IPS-15b (cell line): ENCODE data around the gene MSX2.

Source experiments
- H3K27me3 ChIP-seq: one replicate; pipeline ENCODE4 v1.6.1; 2013; ENCODE audit warnings: low read length; ENCODE audit not compliant: control insufficient read depth, insufficient read depth
- H3K36me3 ChIP-seq: one replicate; pipeline ENCODE4 v1.6.1; 2013; ENCODE audit warnings: low read length; ENCODE audit not compliant: control insufficient read depth, insufficient read depth
- H3K4me1 ChIP-seq: one replicate; pipeline ENCODE4 v1.6.1; 2013; ENCODE audit warnings: mild to moderate bottlenecking, low read length; ENCODE audit not compliant: control insufficient read depth, insufficient read depth
- H3K4me3 ChIP-seq: one replicate; pipeline ENCODE4 v1.5.1; 2013; ENCODE audit warnings: low read depth, low read length
- H3K9ac ChIP-seq: one replicate; pipeline ENCODE4 v1.6.1; 2013; ENCODE audit warnings: low read depth, mild to moderate bottlenecking, low read length
- H3K9me3 ChIP-seq: one replicate; pipeline ENCODE4 v1.6.1; 2013; ENCODE audit warnings: mild to moderate bottlenecking, low read length; ENCODE audit not compliant: control insufficient read depth, insufficient read depth

The MSX2 gene

GRCh38 chr5:174724484-174725260 is at the start of gene MSX2:
MSX2 (plus strand) TSS chr5:174724582; CDS start chr5:174724660, 78 bp downstream.
- H3K4me1 ChIP-seq, result peaks cover 25% of the 10 kb centered on the region
- H3K9ac ChIP-seq, result no peak within 1 kb of the TSS
- H3K4me3 ChIP-seq, result peak within 1 kb of the TSS; percentile 63
- H3K36me3 ChIP-seq, result no peaks in the 10 kb centered on the region
- H3K9me3 ChIP-seq, result no peaks in the 10 kb centered on the region
- H3K27me3 ChIP-seq, result peaks cover 92% of the 10 kb centered on the region

GRCh38 chr5:174675110-174675509 is 49.3 kb upstream of the MSX2 start:
- no peak overlapping the region for H3K4me3 ChIP-seq
- H3K36me3 ChIP-seq, result no peaks in the 10 kb centered on the region
- no peaks in the 10 kb centered on the region for H3K4me1 ChIP-seq
- H3K9me3 ChIP-seq, result no peaks in the 10 kb centered on the region
- H3K27me3 ChIP-seq, result no peaks in the 10 kb centered on the region
- H3K9ac ChIP-seq, result no peak overlapping the region

DNA sequence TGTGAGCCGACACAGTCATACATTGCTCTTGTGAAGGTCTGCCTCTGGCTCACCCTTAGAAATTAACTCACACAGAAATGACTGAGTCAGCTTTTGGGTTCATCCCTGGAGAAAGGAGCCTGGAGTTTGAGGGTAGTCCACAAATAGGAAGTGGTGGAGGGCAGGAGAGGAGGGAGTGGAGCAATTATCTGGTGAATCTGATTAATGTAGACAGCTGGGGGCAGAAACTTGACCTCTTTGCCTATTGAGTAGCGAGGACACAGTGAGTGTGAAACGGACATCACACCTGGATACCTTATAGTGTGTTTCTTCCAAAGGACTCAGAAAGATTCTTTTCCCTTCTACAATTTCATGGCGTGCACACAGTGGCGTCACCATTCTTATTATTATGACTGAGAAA is 48.5 kb upstream of the MSX2 start:
- H3K9ac ChIP-seq, result no peak overlapping the region
- H3K4me1 ChIP-seq, result no peaks in the 10 kb centered on the region
- no peak overlapping the region for H3K4me3 ChIP-seq
- no peaks in the 10 kb centered on the region for H3K9me3 ChIP-seq
- no peaks in the 10 kb centered on the region for H3K27me3 ChIP-seq
- H3K36me3 ChIP-seq, result no peaks in the 10 kb centered on the region

DNA sequence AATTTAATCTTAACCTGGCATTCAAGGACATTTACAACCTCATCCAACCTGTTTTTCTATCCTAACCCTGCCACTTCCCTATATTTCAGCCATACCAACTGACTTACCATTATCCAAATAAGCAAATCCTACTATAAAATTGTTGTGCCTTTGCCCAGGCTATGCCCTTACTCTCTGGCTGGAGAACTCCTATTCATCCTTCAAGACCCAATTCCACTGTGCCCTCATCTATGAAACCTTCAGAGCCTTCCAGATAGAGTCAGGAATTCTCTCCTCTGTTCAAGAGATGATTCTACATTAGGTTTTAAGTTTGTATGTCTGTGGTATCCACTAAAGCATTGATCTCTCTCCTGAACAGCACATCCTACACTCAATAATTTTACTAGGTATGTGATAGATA is 46.3 kb upstream of the MSX2 start:
- Histone ChIP-seq H3K9me3 (no peaks in the 10 kb centered on the region), H3K4me1 (peaks cover 4% of the 10 kb centered on the region), H3K9ac (no peak overlapping the region), H3K36me3 (no peaks in the 10 kb centered on the region), H3K4me3 (no peak overlapping the region), H3K27me3 (no peaks in the 10 kb centered on the region)

- H3K9me3 ChIP-seq, result no peaks in the 10 kb centered on the region
- H3K9ac ChIP-seq, result no peak overlapping the region
- peaks cover 5% of the 10 kb centered on the region for H3K4me1 ChIP-seq
- no peaks in the 10 kb centered on the region for H3K36me3 ChIP-seq
- no peak overlapping the region for H3K4me3 ChIP-seq
- no peaks in the 10 kb centered on the region for H3K27me3 ChIP-seq
These were observed 43.3 kb upstream of the MSX2 start for GRCh38 chr5:174680901-174681565.

GRCh38 chr5:174687503-174687902 is 36.9 kb upstream of the MSX2 start:
- Histone ChIP-seq H3K9ac (no peak overlapping the region), H3K4me3 (no peak overlapping the region), H3K36me3 (no peaks in the 10 kb centered on the region)

DNA sequence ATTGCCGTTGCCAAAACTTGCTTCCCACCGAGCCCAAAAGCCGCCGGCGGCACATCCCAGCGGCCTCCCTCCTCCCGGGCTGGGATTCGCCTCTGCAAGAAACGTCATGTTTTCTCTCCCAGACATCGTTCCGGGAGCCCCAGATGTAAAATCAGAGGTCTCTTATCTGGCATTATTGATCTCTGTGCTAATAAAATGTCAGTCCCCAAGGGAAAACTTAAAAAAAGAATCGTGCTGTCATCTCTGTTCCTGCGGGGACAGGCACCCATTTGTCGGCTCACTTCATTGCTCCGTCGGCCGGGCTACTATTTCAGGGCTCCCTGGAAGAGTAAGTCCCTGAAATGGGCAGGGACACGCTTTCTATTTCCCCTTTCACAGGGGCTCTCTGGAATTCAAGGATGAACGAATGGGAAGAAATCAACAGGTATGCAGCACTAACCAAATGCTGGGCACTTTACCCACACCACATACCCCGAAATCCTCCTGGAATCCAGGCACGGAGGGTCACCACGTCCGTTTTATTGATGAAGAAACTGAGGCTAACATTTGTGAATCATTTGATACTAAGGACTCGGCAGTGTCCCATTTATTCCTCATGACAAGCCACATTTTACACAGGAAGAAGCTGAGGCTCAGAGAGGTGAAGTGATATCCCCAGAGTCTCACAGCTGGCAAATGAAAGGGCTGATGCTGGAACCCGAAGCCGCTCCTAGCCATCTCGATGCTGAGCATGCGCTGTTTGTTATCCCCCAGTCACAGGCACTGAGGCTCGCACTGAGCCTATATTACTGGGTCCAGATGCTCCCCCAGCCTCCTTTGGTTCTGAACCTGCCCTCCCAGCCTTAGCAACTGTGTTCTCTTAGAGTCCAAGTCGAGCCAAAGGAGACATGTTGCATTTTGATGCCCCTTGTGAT is 35.7 kb upstream of the MSX2 start:
- H3K9ac ChIP-seq, result no peak overlapping the region
- H3K9me3 ChIP-seq, result no peaks in the 10 kb centered on the region
- peaks cover 35% of the 10 kb centered on the region for H3K27me3 ChIP-seq
- H3K4me3 ChIP-seq, result peak overlapping the region; percentile 38
- H3K4me1 ChIP-seq, result peaks cover 17% of the 10 kb centered on the region
- H3K36me3 ChIP-seq, result no peaks in the 10 kb centered on the region

More at GRCh38 chr5:174687503-174687902, 36.9 kb upstream of the MSX2 start:
- Histone ChIP-seq H3K27me3 (peaks cover 34% of the 10 kb centered on the region), H3K4me1 (peaks cover 13% of the 10 kb centered on the region), H3K9me3 (no peaks in the 10 kb centered on the region)

DNA sequence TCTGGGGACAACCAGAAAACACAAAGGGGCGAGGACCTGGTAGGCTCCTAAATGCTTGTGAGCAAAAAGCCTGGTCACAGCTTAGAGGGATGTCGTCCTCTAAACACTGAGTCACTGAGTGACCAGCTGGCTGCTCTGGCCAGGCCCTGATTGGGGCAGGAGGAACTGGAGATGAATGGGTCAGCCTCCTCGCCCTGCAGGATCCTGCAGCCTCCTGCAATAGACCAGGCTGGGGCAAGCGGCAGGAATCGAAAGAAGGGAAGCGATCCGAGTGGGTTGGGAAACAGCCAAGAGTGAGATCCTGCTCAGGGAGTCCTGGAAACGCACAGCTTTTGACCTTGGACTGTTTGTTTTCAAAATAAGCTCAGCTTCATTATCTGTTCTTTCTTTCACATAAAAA is 34.1 kb upstream of the MSX2 start:
- Histone ChIP-seq H3K4me1 (peaks cover 26% of the 10 kb centered on the region), H3K4me3 (no peak overlapping the region), H3K9me3 (no peaks in the 10 kb centered on the region), H3K36me3 (no peaks in the 10 kb centered on the region), H3K27me3 (peaks cover 49% of the 10 kb centered on the region), H3K9ac (no peak overlapping the region)

GRCh38 chr5:174692381-174692780 is 32.0 kb upstream of the MSX2 start:
- H3K9ac ChIP-seq, result no peak overlapping the region
- peak overlapping the region; percentile 6 for H3K4me3 ChIP-seq

GRCh38 chr5:174692982-174693422 is 31.4 kb upstream of the MSX2 start:
- peaks cover 19% of the 10 kb centered on the region for H3K4me1 ChIP-seq
- H3K27me3 ChIP-seq, result peaks cover 46% of the 10 kb centered on the region
- H3K9me3 ChIP-seq, result no peaks in the 10 kb centered on the region
- H3K36me3 ChIP-seq, result no peaks in the 10 kb centered on the region
- H3K9ac ChIP-seq, result no peak overlapping the region
- peak overlapping the region; percentile 6 for H3K4me3 ChIP-seq

More at GRCh38 chr5:174692381-174692780, 32.0 kb upstream of the MSX2 start:
- Histone ChIP-seq H3K4me1 (peaks cover 22% of the 10 kb centered on the region), H3K9me3 (no peaks in the 10 kb centered on the region), H3K27me3 (peaks cover 49% of the 10 kb centered on the region), H3K36me3 (no peaks in the 10 kb centered on the region)

GRCh38 chr5:174693697-174694385 is 30.5 kb upstream of the MSX2 start:
- no peaks in the 10 kb centered on the region for H3K36me3 ChIP-seq
- no peaks in the 10 kb centered on the region for H3K9me3 ChIP-seq
- H3K4me3 ChIP-seq, result no peak overlapping the region
- peaks cover 18% of the 10 kb centered on the region for H3K4me1 ChIP-seq
- no peak overlapping the region for H3K9ac ChIP-seq
- H3K27me3 ChIP-seq, result peaks cover 38% of the 10 kb centered on the region
